Urinary bladder (tissue), 4 donors: ENCODE measurements around the gene MYBPC2. TPM values are rescaled to one million over a fixed set of nuclear protein-coding genes. Genes with fewer than 3 reads are reported as not detected.

ENCODE experiments used
- DNase-seq: peaks from one replicate; pipeline ENCODE4 v3.0.0-alpha.2; 2015; ENCODE audit errors: extremely low spot score
- H3K27ac ChIP-seq: one replicate; pipeline ENCODE4 v1.5.1; 2013; ENCODE audit warnings: low read depth, mild to moderate bottlenecking, moderate library complexity
- H3K36me3 ChIP-seq: one replicate; pipeline ENCODE4 v1.6.1; 2013; ENCODE audit warnings: mild to moderate bottlenecking, moderate library complexity; ENCODE audit not compliant: insufficient read depth
- H3K4me1 ChIP-seq: one replicate; pipeline ENCODE4 v1.6.1; 2013; ENCODE audit warnings: mild to moderate bottlenecking, moderate library complexity; ENCODE audit not compliant: insufficient read depth
- H3K4me3 ChIP-seq: one replicate; pipeline ENCODE4 v1.5.1; 2013; ENCODE audit warnings: low read depth, low read length
- WGBS: extraction: QIAGEN DNeasy Blood & Tissue Kit; methylation state at CpG from one replicate; pipeline ENCODE4 v1.1.7; 2013; 5-methylcytosine and 5-hydroxymethylcytosine counted together
- polyA plus RNA-seq: library from polyadenylated mRNA; stranded (reverse); fragments of 200-250 nt; gene quantifications from one replicate; pipeline ENCODE4 v1.2.3, GENCODE V29; 2013
- total RNA-seq: library from RNA; depleted of rRNA; stranded (reverse); fragments of >200 nt; gene quantifications from one replicate; pipeline ENCODE4 v1.2.3, GENCODE V29; 2014
- donor health status: healthy with polysubstance abuse.
- donor health status: healthy.

MYBPC2 gene
- total and polyA plus RNA-seq, 2 donors: 0.14 to 0.69 TPM

- Histone ChIP-seq H3K4me1 (no peaks in the 10 kb centered on the region), H3K27ac (no peak overlapping the region), H3K36me3 (no peaks in the 10 kb centered on the region), H3K4me3 (no peak overlapping the region)
- no peak for DNase-seq
- WGBS: 95% methylated on average over 16 of the region's 16 CpGs
These were observed 47.1 kb downstream of the MYBPC2 start for GRCh38 chr19:50479761-50480251.

DNA sequence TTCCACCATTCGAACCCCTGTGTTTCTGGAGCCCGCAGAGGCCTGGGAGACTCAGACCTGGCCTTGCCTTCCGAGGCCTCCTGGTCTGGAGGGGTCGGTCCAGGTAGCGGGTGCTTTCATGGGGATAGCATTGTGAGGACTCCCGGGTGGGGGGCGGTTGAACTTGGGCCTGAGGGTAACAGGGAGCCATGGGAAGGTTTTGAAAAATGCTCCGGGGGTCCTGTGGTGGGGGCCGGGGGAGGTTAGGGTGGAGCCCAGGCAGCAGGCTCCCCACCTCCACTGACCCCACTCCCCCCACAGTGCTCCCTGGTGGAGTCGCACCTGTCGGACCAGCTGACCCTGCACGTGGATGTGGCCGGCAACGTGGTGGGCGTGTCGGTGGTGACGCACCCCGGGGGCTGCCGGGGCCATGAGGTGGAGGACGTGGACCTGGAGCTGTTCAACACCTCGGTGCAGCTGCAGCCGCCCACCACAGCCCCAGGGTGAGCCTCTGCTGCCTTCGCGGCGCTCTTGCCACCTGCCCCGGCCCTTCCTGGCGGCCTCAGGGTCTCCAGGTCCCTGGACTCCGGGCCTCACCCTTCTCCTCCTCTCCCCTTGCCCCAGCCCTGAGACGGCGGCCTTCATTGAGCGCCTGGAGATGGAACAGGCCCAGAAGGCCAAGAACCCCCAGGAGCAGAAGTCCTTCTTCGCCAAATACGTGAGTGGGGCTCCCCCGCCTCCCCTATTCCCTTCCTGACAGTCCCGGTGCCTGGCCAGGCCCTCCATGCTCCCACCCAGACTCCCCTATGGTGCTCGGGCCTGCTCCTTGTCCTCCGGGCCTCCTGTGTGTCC is 47.8 kb downstream of the MYBPC2 start:
- Histone ChIP-seq H3K36me3 (no peaks in the 10 kb centered on the region), H3K27ac (no peak overlapping the region), H3K4me1 (no peaks in the 10 kb centered on the region), H3K4me3 (no peak overlapping the region)
- DNase-seq: no peak
- 93% methylated on average over 37 of the region's 37 CpGs for WGBS

DNA sequence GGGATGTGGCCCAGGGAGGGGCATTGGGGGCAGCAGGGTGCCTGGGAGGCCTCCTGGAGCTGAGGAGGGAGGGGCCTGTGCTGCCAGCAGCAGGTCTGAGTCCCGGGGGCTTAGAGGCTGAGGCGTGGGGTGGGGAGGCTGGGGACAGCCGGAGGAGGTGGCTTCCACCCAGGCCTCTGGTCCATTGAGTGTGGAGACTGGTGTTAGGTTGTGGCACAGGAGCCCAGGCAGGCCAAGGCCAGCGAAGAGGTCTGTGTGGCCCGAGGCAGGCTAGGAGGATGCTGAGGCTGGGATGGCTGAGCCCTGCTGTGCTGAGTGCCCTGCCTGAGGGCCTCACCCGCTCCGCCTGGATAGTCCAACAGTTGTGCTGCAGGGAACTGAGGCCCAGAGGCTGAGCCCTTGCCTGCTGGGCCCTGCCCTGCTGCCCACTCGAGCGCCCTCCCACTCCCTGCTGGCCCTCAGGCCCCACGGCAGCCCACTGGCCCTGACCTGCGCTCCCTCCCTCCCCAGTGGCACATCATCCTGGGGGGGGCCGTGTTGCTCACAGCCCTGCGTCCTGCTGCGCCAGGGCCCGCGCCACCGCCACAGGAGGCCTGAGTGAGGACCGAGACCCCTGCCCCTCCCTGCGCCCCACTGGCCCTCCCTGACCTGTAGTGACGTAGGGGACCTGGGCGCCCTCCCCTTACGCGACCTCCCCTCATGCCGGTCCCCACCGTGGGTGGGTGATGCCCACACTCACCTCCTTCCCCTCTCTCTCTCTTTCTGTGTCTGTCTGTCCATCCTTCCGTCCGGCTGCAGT is 48.9 kb downstream of the MYBPC2 start:
- Histone ChIP-seq H3K27ac (no peak overlapping the region), H3K36me3 (no peaks in the 10 kb centered on the region), H3K4me3 (no peak overlapping the region), H3K4me1 (no peaks in the 10 kb centered on the region)
- WGBS: 94% methylated on average over 27 of the region's 27 CpGs
- DNase-seq: no peak

GRCh38 chr19:50482271-50482855 is 49.7 kb downstream of the MYBPC2 start:
- Histone ChIP-seq H3K36me3 (no peaks in the 10 kb centered on the region), H3K27ac (no peak overlapping the region), H3K4me1 (no peaks in the 10 kb centered on the region), H3K4me3 (no peak overlapping the region)
- DNase-seq: no peak
- 86% methylated on average over 16 of the region's 16 CpGs for WGBS

DNA sequence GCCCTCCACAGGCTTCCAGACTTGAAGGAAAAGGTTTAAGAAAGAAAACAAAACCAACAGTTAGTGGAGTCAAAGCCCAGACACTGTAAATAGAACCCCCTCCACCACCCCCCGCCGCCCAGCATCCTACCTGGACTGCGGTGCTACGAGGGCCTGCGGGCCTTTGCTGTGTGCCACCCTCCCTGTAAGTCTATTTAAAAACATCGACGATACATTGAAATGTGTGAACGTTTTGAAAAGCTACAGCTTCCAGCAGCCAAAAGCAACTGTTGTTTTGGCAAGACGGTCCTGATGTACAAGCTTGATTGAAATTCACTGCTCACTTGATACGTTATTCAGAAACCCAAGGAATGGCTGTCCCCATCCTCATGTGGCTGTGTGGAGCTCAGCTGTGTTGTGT is 50.2 kb downstream of the MYBPC2 start:
- no peak overlapping the region for H3K4me3 ChIP-seq
- no peak for DNase-seq
- 85% methylated on average over 10 of the region's 10 CpGs for WGBS
- H3K4me1 ChIP-seq: no peaks in the 10 kb centered on the region
- H3K27ac ChIP-seq: no peak overlapping the region
- no peaks in the 10 kb centered on the region for H3K36me3 ChIP-seq

DNA sequence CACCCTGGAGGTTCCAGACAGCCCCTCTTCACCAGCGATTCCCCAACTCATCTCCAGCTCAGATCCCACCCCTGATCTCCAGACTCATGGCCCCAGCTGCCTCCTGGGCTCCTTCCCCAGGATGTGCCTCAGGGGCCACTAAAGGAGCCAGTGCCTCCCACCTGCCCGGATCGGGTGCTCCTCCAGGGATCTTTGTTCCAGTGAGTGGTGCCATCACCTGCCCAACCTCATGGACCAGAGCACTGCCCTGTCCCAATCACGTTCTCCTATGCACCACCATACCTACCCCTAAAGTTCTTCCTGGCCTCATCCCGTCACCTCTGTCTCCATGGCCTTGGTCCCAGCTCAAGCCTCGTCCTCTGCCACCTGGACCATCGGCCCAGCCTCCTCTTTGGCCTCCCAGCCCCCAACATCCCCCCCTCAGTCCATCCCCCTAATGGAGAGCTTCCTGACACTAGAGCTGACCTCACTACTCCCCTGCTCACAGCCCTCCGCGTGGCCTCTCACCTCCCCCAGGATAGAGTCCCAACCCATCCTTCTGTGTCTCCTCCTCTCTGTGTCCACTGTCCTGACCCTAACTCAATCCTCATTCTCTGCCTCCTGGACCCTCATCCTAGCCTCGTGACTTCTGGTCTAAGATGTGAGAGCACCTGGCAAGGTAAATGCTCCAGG is 52.7 kb downstream of the MYBPC2 start:
- DNase-seq: no peak
- Histone ChIP-seq H3K36me3 (no peaks in the 10 kb centered on the region), H3K4me3 (no peak overlapping the region), H3K27ac (no peak overlapping the region), H3K4me1 (no peaks in the 10 kb centered on the region)
- 88% methylated on average over 10 of the region's 10 CpGs for WGBS

DNA sequence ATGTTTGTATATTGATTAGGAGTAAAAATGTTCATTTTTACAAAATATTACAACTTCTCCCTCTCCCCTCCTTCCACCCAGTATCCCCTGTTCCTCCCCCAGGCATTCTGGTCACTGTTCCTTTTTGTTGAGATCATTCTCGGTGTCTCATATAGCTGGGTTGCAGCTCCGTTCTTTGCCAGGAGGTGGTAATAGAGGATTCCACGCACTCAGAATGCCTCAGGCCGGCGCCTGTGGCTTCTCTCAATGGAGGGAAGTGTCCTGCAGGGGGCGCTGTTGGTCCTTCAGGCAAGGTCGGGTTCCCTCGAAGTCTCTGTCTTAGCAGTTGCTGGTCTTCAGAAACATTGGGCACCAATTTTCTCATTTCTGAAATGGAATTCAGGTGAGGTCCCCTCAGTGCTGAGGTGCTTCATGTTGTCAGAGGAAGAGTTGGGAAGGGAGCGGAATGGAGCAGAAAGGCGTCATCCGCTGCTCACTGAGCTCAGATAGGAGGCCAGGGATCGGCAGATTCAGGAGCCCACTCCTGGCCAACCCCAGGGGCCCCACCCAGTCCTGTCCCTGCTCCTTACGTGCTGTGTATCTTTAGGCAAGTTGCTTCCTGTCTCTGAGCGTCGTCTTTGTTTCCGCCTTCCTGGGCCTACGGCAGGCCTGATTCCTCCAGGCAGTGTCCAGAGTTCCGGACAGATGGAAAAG is 54.3 kb downstream of the MYBPC2 start:
- no peak for DNase-seq
- Histone ChIP-seq H3K4me1 (no peaks in the 10 kb centered on the region), H3K4me3 (no peak overlapping the region), H3K27ac (no peak overlapping the region), H3K36me3 (no peaks in the 10 kb centered on the region)
- WGBS: 73% methylated on average over 18 of the region's 18 CpGs

DNA sequence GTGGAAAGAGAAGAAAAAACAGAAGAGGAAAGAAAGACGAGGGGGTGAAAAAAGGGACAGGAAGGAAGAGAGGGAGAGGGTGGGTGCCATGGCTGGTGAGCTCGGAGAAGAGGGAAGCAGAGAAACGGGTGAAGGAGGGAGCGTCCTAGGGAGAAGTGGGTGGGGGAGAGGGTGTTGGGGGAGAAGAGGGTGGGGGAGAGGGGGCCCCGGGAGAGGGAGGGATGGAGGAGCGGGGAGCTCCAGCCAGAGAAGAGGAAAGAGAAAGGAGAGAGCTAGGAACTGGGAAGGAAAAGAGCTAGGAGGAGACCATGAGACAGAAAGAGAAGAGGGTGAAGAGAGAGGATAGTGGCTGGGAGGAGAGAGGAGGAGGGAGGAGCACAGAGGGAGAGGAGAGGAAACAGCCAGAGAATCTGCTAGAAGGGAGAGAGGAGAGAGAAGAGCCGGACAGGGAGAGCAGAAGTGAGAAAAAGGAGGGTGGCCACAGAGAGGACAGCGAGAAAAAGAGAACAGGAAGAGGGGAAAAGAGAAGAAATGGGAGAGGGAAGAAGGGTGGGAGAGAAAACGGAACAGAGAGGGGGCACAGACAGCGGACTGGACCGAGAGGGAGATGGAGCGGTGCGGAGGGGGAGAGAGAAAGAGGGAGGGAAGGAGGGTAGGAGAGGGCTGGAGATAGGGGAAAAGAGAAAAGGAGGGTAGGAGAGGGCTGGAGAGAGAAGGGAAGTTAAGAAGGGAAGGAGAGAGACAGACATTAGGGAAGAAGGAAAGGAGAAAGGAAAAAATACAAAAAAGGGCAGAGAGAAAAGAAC is 55.9 kb downstream of the MYBPC2 start:
- no peak for DNase-seq
- no peak overlapping the region for H3K4me3 ChIP-seq
- H3K36me3 ChIP-seq: no peaks in the 10 kb centered on the region
- 19% methylated on average over 13 of the region's 13 CpGs for WGBS
- no peak overlapping the region for H3K27ac ChIP-seq
- H3K4me1 ChIP-seq: no peaks in the 10 kb centered on the region

GRCh38 chr19:50489461-50490011 is 56.8 kb downstream of the MYBPC2 start:
- H3K36me3 ChIP-seq: no peaks in the 10 kb centered on the region
- H3K27ac ChIP-seq: no peak overlapping the region
- H3K4me1 ChIP-seq: no peaks in the 10 kb centered on the region
- WGBS: 36% methylated on average over 24 of the region's 24 CpGs
- DNase-seq: no peak
- no peak overlapping the region for H3K4me3 ChIP-seq

DNA sequence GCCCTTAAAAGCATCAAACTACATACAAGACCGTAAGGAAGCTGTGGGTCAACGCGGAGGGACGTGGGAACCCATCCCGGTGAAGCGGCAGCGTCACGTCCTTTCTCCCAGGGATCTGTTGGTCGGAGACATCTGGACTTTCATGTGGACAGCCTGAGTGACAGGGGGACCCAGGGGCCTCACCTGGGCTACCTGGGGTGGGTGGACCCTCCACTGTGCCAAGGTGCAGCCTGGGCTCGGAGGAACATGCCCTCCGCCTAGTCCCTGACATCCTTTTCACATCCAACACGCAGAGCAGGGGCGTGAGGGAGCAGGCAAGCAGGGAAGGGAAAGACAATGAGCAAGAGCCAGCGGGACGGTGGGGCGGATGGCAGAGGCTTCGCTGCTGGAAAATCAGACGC is 57.7 kb downstream of the MYBPC2 start:
- H3K36me3 ChIP-seq: no peaks in the 10 kb centered on the region
- DNase-seq: no peak
- H3K4me1 ChIP-seq: no peaks in the 10 kb centered on the region
- no peak overlapping the region for H3K4me3 ChIP-seq
- WGBS: 93% methylated on average over 18 of the region's 18 CpGs
- no peak overlapping the region for H3K27ac ChIP-seq

DNA sequence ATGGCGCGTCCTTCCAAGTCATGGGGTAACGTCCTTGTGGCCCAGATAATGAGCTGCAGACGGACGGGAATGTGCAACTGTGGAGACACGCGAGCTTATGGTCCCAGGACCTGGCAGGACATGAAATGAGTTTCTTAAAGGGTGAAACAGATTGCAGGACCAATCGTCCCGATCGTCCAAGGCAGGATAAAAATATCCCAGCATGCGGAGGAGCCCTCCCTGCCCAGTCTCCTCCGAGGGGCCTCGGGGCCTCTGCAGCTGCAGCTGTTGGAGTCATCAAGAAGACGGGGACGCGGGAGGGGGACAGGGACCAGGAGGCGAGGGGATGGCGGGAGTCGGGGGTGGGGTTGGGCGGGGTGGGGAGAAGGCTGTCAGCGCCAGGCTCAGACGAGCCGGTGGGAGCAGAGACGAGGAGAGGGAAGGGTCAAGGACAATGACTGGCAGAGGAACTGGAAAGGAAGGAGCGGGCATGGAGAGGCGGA is 58.3 kb downstream of the MYBPC2 start:
- WGBS: 28% methylated on average over 26 of the region's 26 CpGs
- Histone ChIP-seq H3K4me3 (no peak overlapping the region), H3K36me3 (no peaks in the 10 kb centered on the region), H3K4me1 (no peaks in the 10 kb centered on the region), H3K27ac (no peak overlapping the region)
- no peak for DNase-seq
